D341Med (cell line): ENCODE measurements around the gene CUX1.

ENCODE experiments used
- DNase-seq: peaks from one replicate; pipeline ENCODE4 v3.0.0; 2012; ENCODE audit warnings: low spot score

The CUX1 gene

GRCh38 chr7:101893341-101894082 lies 76.1 kb downstream of the CUX1 start:
- DNase-seq, result no peak

- DNase-seq, result no peak
Observed at GRCh38 chr7:101896316-101896715, 78.9 kb downstream of the CUX1 start.

DNA sequence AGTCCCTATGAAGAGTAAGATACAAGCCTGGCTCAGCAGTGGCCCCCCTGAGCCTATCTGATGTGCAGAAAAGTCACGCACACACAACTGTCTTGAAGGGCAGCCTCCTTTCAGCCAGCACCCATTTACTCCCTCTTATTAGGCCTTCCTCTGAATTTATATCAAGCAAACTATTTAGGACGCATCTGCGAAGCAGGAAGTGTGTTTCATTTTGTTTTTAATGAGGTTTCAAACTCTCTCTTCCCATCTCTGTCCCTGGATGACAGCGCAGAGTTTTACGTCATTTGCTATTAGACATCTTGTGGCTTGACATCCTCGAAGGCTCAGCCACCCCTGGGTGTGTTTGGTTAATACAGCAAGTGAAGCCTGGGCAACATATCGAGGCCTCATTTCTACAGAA lies 79.5 kb downstream of the CUX1 start:
- no peak for DNase-seq

GRCh38 chr7:101898106-101898505 lies 80.7 kb downstream of the CUX1 start:
- no peak for DNase-seq

DNA sequence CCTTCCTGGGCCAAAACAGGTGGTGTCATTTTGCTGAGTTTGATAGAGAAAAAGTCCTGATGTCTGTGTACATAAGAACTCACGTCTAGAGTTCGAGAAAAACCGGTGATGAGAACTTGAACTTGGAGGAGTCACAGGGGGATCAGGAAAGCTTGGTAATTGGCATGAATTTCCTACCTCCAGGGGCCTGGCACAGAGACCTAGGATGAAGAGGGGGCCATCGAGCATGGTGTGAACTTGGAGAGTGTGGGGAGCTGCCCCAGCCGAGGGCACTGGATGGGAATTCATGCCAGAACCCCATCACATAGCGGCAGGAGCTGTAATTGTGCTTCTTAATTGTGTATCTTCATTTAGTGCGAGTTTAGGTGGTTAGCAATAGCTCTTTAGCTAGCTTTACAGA lies 82.2 kb downstream of the CUX1 start:
- DNase-seq, result no peak

DNA sequence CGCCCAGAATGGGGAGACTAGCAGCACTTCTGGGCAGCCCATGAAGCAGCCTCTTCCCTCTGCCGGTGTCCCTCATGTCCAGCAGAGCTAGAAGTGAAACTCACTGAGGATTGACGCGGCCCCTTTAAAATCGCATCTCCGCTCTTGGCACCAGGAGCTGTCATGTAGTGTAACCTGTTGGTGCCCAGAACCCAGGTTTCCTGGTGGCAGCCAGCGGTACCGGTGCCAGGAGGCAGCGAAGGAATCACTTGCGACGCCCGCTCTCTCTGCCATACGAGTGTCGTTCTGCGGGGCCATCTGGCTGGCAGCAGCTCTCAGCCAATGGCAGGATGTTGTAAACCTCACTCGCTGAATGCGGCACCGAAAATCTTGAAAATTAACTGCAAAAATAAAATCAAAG lies 82.7 kb downstream of the CUX1 start:
- peak; percentile 54 for DNase-seq

- DNase-seq, result no peak
Observed at GRCh38 chr7:101901661-101902491, 84.5 kb downstream of the CUX1 start.

DNA sequence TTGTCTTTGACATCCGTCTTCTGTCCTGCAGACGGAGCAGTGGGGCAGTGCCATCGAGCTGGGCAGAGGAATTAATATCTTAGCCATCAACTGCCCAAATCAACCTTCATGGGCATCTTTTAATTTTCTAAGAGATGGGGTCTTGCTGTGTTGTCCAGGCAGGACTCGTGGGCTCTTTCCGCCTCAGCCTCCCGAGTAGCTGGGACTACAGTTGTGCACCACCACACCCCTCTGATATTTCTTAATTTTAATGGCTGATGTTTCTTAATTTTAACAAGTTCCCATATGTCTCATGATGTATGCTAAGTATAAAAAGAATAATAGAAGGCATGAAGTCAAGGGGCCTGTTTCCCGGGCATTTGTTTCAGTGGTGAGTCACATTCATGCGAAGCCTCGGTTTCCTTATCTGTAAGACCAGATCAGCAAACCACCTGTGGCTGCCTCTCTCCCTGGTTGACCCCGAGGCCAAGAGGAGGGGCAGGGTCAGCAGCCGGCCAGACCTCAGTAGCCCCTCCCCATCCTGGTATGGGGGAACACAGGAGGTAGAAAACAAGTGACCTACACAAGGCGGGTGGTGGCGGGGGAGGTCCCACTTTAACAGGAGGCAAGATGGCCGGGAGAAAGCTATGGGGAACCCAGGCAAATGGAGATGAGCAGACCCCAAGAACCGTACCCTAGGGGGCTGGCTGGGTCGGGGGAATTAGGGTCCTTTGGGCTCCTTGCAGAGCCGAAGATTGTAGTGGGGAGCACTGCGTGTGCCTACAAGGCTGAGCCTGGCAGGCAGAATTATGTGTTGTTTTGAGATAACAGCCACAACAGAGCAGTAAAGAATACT lies 85.5 kb downstream of the CUX1 start:
- no peak for DNase-seq

DNA sequence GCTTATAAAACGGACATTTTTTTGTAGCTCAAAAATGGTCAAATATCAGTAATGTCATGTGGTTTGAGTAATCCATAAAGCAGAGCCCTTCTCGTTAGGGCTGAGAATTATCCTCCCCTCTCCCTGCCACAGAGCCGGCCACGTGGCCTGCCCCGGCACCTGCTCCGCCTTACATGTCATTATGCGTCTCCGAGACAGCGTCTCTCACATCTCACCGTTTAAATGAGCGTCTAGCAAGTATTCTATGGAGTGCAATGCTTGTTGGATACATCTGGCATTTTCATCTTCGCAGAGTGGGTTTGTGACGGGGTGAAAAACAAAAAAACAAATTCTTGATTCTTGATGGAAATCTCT lies 86.1 kb downstream of the CUX1 start:
- peak; percentile 80 for DNase-seq

DNA sequence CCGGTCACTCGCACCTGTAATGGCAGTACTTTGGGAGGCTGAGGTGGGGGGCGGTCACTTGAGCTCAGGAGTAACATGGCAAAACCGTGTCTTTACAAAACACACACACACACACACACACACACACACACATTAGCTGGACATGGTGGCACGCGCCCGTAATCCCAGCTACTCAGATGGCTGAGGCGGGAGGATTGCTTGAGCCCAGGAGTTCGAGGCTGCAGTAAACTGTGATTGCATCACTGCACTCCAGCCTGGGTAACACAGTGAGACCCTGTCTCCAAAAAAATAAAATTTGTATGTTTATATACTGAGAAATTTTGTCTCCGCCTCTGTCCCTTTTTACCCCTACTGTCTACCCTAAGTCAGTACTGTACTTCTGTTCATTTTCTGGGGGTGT lies 86.6 kb downstream of the CUX1 start:
- no peak for DNase-seq

DNA sequence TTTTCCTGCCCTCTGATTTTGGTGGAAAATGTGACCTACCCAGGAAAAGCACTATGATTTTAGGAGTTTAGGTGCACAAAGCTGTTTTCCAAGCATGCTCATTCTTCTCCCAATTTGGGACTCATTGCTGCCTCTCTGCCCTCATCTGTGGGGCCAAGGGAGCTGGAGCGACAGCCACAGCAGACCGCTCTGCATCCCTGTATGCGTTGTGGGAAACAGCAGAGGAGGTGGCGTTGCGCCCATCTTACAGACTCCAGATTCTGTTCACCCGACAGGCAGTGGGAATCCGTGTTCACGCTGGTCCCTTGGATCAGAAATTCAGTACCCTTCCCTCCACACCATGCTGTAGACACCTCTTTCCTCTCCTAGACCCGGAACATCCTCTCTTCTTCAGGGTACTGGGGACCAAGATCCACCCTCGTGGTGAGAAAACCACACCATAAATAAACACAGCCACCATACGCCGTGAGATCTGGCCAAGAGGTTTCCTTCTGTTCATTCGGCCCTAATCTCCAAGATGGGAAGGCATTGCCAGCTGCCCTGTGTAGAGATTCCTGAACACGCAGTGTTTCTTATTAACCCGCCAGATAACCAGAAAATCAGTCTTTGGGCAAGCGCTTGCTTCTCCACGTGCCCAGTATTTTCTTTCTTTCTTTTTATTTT lies 87.9 kb downstream of the CUX1 start:
- DNase-seq, result no peak

GRCh38 chr7:101906291-101907240 lies 89.1 kb downstream of the CUX1 start:
- DNase-seq, result no peak

- no peak for DNase-seq
Observed at GRCh38 chr7:101910991-101911799, 93.8 kb downstream of the CUX1 start.

DNA sequence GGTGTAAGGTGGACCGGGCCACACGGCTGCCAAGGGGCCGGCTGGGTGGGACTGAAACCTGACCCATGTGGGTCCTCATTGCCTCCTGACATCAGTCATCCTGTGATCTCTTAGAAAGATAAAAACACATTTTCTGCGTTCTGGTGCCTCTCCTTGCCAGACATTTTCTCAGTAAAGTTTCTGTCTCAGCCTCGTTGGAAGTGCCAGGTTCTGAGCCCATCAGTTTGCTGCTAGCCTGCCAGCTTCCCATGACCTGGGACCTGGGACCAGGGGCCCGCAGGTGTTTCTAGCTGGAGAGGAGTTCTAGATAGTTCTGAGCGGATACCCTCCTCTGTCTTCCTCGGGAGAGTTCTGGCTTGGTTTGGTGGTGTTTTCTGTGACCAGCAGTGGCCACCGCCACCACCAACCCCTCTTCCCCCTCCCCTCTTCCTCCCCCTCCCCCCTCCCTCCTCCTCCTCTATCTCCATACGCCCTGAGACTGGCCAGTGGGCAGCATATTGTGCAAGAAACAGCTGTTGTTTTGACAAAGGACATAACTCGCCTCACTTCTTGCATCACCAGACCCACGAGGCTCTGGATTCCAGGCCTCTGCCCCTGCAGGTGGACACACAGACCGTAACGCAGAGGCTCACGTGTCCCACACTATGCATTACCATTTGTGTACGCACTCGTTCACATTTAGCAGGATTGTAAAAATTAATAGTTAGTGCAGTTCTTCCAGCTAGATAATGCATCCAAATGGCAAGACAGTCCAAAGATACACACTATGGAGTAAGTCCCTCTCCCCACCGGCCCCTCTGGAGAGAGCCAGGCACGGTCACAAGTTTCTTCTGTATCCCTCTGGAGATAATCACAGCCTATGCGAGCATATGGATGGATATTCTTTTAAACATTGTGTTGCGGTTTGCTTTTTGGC lies 94.6 kb downstream of the CUX1 start:
- no peak for DNase-seq

DNA sequence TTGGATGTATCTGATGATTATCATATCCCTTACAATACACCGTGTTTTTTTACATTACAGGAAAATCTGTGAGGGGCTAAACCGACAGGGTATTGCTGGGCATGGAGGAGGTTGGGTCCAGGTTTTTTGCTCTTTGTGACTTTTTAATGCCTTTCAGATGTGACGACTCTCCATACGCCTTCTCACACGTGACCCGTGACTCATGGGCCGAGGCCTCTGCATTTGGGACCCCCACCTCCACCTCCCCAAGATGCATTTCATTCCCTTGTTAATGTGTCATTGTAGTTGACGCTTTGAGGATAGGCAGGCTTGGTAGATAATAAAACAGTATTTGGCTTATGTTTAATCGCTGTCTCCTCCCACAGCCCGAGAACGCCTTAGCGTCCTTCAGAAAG lies 95.3 kb downstream of the CUX1 start:
- no peak for DNase-seq

DNA sequence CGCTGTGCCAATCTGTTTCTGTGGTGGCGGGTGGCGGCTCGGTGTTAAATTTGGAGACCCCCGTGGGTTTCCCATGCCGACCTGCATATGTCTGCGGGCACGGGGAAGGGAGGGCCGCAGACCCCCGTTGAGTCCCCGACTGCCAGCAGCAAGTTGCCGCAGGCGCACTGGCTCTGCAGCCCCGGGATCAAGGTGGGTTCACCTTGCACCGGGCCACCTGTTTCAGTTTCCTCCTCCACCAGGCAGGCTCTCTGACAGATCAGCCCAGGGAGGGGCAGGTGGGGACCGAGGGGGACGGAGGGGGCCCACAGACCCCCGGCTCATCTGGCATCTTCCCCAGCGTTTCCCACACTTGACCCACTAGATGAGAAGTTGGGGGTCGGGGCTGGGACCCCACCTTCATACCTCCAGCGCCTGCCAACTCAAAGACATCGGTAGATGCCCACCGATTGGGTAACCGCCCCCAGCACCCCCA lies 95.9 kb downstream of the CUX1 start:
- DNase-seq, result no peak

- DNase-seq, result no peak
Observed at GRCh38 chr7:101913851-101914250, 96.4 kb downstream of the CUX1 start.

GRCh38 chr7:101915000-101915399 lies 97.6 kb downstream of the CUX1 start:
- DNase-seq, result peak; percentile 87
